IMR-90 (cell line): ENCODE measurements around the gene SGK2. TPM values are rescaled to one million over a fixed set of nuclear protein-coding genes. Genes with fewer than 3 reads are reported as not detected.

ENCODE experiments used
- ATAC-seq: fragments of 200-7000 bp; cut with Tn5 transposase; 2 replicates; pipeline ENCODE4 v1.9.1; 2020; ENCODE audit warnings: low read depth, mild to moderate bottlenecking, moderate library complexity
- BruUV-seq: library from RNA; stranded (reverse); fragments of 400-500 nt; replicated peaks from 2 replicates; lab custom pipeline; 2021; lab: Mats Ljungman, UMichigan
- CTCF ChIA-PET: fragments of 300-600 bp; formaldehyde crosslinking; extraction: SDS; loops from one replicate; lab custom pipeline; 2021; ENCODE audit warnings: antibody characterized with exemption; lab: Yijun Ruan, JAX
- POLR2A ChIA-PET: fragments of 300-600 bp; sonication (Branson Sonifier 250); formaldehyde crosslinking; loops from one replicate; lab custom pipeline; 2022; ENCODE audit warnings: antibody characterized with exemption; ENCODE audit not compliant: unreplicated experiment; lab: Charles Lee
- DNase-seq: peaks from one replicate; pipeline ENCODE4 v3.0.0; 2013
- H2AFZ ChIP-seq: replicated peaks from 2 replicates; pipeline ENCODE3; 2013; ENCODE audit warnings: low read length, mild to moderate bottlenecking; ENCODE audit not compliant: poor library complexity
- H2AK5ac ChIP-seq: 2 replicates; pipeline ENCODE4 v1.6.1; 2013; ENCODE audit warnings: low read depth, low read length, inconsistent platforms
- H2AK9ac ChIP-seq: replicated peaks from 2 replicates; pipeline ENCODE3; 2013; ENCODE audit warnings: mild to moderate bottlenecking, low read depth, low read length, moderate library complexity; ENCODE audit not compliant: poor library complexity
- H2BK120ac ChIP-seq: 2 replicates; pipeline ENCODE4 v1.6.1; 2013; ENCODE audit warnings: low read depth, low read length, inconsistent platforms
- H2BK15ac ChIP-seq: 3 replicates; pipeline ENCODE4 v1.6.1; 2013; ENCODE audit warnings: low read depth, low read length, inconsistent platforms
- H2BK20ac ChIP-seq: 2 replicates; pipeline ENCODE4 v1.6.1; 2013; ENCODE audit warnings: low read depth, mild to moderate bottlenecking, inconsistent platforms, low read length, moderate library complexity
- H2BK5ac ChIP-seq: 2 replicates; pipeline ENCODE4 v1.6.1; 2013; ENCODE audit warnings: mild to moderate bottlenecking, low read depth, low read length, inconsistent platforms; ENCODE audit not compliant: poor library complexity, severe bottlenecking
- H3K14ac ChIP-seq: replicated peaks from 2 replicates; pipeline ENCODE4 v1.6.1; 2013; ENCODE audit warnings: low read depth, low read length, inconsistent platforms
- H3K18ac ChIP-seq: 2 replicates; pipeline ENCODE4 v1.6.1; 2013; ENCODE audit warnings: low read depth, low read length, control low read depth
- H3K23ac ChIP-seq: 2 replicates; pipeline ENCODE4 v1.6.1; 2013; ENCODE audit warnings: low read depth, low read length, inconsistent platforms
- H3K27ac ChIP-seq: 2 replicates; pipeline ENCODE4 v1.5.1; 2013; ENCODE audit warnings: mild to moderate bottlenecking, control low read depth, low read length; ENCODE audit not compliant: insufficient read depth
- H3K27me3 ChIP-seq: 2 replicates; pipeline ENCODE4 v1.6.1; 2013; ENCODE audit warnings: low read length; ENCODE audit not compliant: control insufficient read depth, insufficient read depth
- H3K36me3 ChIP-seq: 2 replicates; pipeline ENCODE4 v1.6.1; 2013; ENCODE audit warnings: low read length, mixed read lengths; ENCODE audit not compliant: control insufficient read depth, insufficient read depth
- H3K4ac ChIP-seq: 2 replicates; pipeline ENCODE4 v1.6.1; 2013; ENCODE audit warnings: low read depth, low read length, inconsistent platforms
- H3K4me1 ChIP-seq: 2 replicates; pipeline ENCODE4 v1.6.1; 2013; ENCODE audit warnings: low read length, mixed read lengths; ENCODE audit not compliant: control insufficient read depth, insufficient read depth
- H3K4me2 ChIP-seq: 2 replicates; pipeline ENCODE4 v1.6.1; 2013; ENCODE audit warnings: low read depth, mild to moderate bottlenecking, control low read depth, low read length, moderate library complexity
- H3K4me3 ChIP-seq: 2 replicates; pipeline ENCODE4 v1.5.1; 2013; ENCODE audit warnings: low read depth, mild to moderate bottlenecking, control low read depth, low read length, moderate library complexity; ENCODE audit not compliant: insufficient read depth
- H3K56ac ChIP-seq: 2 replicates; pipeline ENCODE4 v1.6.1; 2013; ENCODE audit warnings: low read length, inconsistent platforms; ENCODE audit not compliant: insufficient read depth; ENCODE audit errors: extremely low read depth
- H3K79me1 ChIP-seq, 2 experiments: 2 replicates each; pipeline ENCODE4 v1.6.1; 2013; ENCODE audit warnings: low read length in 2 of 2, inconsistent platforms in 1 of 2, low read depth in 1 of 2
- H3K9ac ChIP-seq: 2 replicates; pipeline ENCODE4 v1.6.1; 2013; ENCODE audit warnings: low read depth, low read length, control low read depth
- H3K9me1 ChIP-seq: 2 replicates; pipeline ENCODE4 v1.6.1; 2013; ENCODE audit warnings: low read length, inconsistent platforms; ENCODE audit not compliant: insufficient read depth
- H3K9me3 ChIP-seq: 2 replicates; pipeline ENCODE4 v1.6.1; 2013; ENCODE audit warnings: low read length; ENCODE audit not compliant: control insufficient read depth, insufficient read depth
- H4K20me1 ChIP-seq: 2 replicates; pipeline ENCODE4 v1.6.1; 2013; ENCODE audit warnings: low read length, inconsistent platforms; ENCODE audit not compliant: insufficient read depth
- H4K5ac ChIP-seq: 2 replicates; pipeline ENCODE4 v1.6.1; 2013; ENCODE audit warnings: mild to moderate bottlenecking, low read depth, low read length, control low read depth
- H4K8ac ChIP-seq, 2 experiments: 2 replicates each; pipeline ENCODE4 v1.6.1; 2013; ENCODE audit warnings: low read depth in 2 of 2, low read length in 2 of 2, control low read depth in 1 of 2, inconsistent platforms in 1 of 2
- H4K91ac ChIP-seq: 2 replicates; pipeline ENCODE4 v1.6.1; 2013; ENCODE audit warnings: low read depth, low read length, inconsistent platforms; ENCODE audit not compliant: insufficient read depth
- BHLHE40 ChIP-seq: fragments of 150-350 bp; IDR thresholded peaks from 2 replicates; pipeline ENCODE4 v1.6.1; 2016; ENCODE audit warnings: mild to moderate bottlenecking, low read depth, low read length
- CEBPB ChIP-seq: IDR thresholded peaks from 2 replicates; pipeline ENCODE4 v1.6.1; 2012; ENCODE audit warnings: low read depth, low read length, improper control_type of control experiment
- CHD1 ChIP-seq: IDR thresholded peaks from 2 replicates; pipeline ENCODE4 v1.6.1; 2012; ENCODE audit warnings: low read depth, low read length, improper control_type of control experiment
- CTCF ChIP-seq: conservative IDR thresholded peaks from 2 replicates; pipeline ENCODE4 v1.5.1; 2012; ENCODE audit warnings: mild to moderate bottlenecking, low read depth, low read length, improper control_type of control experiment
- MAFK ChIP-seq: IDR thresholded peaks from 2 replicates; pipeline ENCODE4 v1.6.1; 2012; ENCODE audit warnings: low read depth, low read length, improper control_type of control experiment
- NFE2L2 ChIP-seq: fragments of 150-350 bp; IDR thresholded peaks from 2 replicates; pipeline ENCODE4 v1.6.1; 2016; ENCODE audit warnings: low read depth, mild to moderate bottlenecking, low read length
- RCOR1 ChIP-seq: IDR thresholded peaks from 2 replicates; pipeline ENCODE4 v1.6.1; 2012; ENCODE audit warnings: mild to moderate bottlenecking, low read length, improper control_type of control experiment; ENCODE audit not compliant: insufficient replicate concordance
- RFX5 ChIP-seq: IDR thresholded peaks from 2 replicates; pipeline ENCODE4 v1.8.0; 2012; ENCODE audit warnings: low read depth, mild to moderate bottlenecking, low read length, moderate library complexity
- USF2 ChIP-seq: fragments of 150-350 bp; IDR thresholded peaks from 2 replicates; pipeline ENCODE4 v1.6.1; 2017; ENCODE audit warnings: mild to moderate bottlenecking, antibody characterized with exemption, low read length, low read depth
- WGBS, 2 experiments: methylation state at CpG; one replicate each; pipeline versions ENCODE4 v1.1.5 to v1.1.7; 2013; ENCODE audit warnings: missing lambda C conversion rate in 2 of 2; ENCODE audit not compliant: insufficient read length in 1 of 2; ENCODE audit errors: extremely low coverage in 2 of 2; 5-methylcytosine and 5-hydroxymethylcytosine counted together
- dilution Hi-C: fragments of 300-500 bp; cut with HindIII; formaldehyde crosslinking; loops from one replicate; pipeline ENCODE4 v1.14.3; 2018; ENCODE audit warnings: low sequenced_read_pairs; ENCODE audit not compliant: unreplicated experiment
- in situ Hi-C: fragments of 300-500 bp; cut with MboI; formaldehyde crosslinking; loops from 3 replicates; pipeline ENCODE4 v1.14.3; 2019; ENCODE audit warnings: low sequenced_read_pairs, inconsistent platforms, mixed read lengths
- intact Hi-C: fragments of 100-400 bp; cut with micrococcal nuclease; formaldehyde crosslinking; loops from 2 replicates; pipeline ENCODE4 v1.10.0; 2022
- polyA plus RNA-seq, 3 experiments: library from polyadenylated mRNA; depleted of rRNA; stranded (reverse); fragments of >200 nt; gene quantifications; 2 replicates each; pipeline ENCODE4 v1.2.3, GENCODE V29; 2012; ENCODE audit warnings: low replicate concordance in 1 of 3
- total RNA-seq: library from RNA; depleted of rRNA; stranded (reverse); fragments of >200 nt; gene quantifications from 2 replicates; pipeline ENCODE4 v1.2.3, GENCODE V29; 2012
- TF ChIP-seq, protein P1 (sequence below): fragments of 150-350 bp; IDR thresholded peaks from 2 replicates; pipeline ENCODE4 v1.6.1; 2016; ENCODE audit warnings: low read depth, mild to moderate bottlenecking, low read length, moderate library complexity, borderline replicate concordance

Gene SGK2
- total and polyA plus RNA-seq, 2 of the 4 experiments (the other 2 are of a cell fraction), result under 0.01 to 0.10 TPM

DNA sequence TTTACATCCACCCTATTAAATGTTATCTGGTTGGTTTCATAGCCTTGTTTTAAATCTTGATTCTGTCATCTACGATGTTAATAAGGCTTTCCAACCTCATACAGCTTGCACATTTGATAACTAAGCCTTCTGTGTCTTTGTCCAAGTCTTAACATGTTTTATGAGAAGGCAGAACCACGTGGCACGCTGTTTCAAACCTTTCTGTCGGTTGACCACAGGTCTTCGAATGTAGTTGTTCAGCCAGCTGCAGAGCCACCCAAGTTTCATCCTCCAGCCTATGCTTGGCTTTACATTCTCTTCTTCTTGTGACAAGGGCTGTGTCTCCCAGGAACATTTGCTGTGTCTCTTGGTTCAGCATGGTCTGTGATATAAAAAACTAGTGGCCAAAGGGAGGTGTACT is 15.7 kb upstream of the SGK2 start:
- H3K18ac ChIP-seq, result no peak overlapping the region

More for the DNA sequence above, 15.7 kb upstream of the SGK2 start:
- Histone ChIP-seq H3K4me2 (no peak overlapping the region), H4K8ac (no peak overlapping the region), H3K56ac (no peak overlapping the region), H3K4me3 (no peak overlapping the region), H2AK9ac (no peak overlapping the region), H3K27me3 (no peaks in the 10 kb centered on the region; the same call in 1 of the 2 replicates), H3K14ac (no peak overlapping the region), H2BK120ac (no peak overlapping the region), H4K20me1 (no peaks in the 10 kb centered on the region), H4K5ac (no peak overlapping the region), H3K36me3 (no peaks in the 10 kb centered on the region), H4K91ac (no peak overlapping the region), H3K9me3 (peaks cover 6% of the 10 kb centered on the region), H3K9ac (no peak overlapping the region), H2BK20ac (no peak overlapping the region), H2AFZ (no peak overlapping the region), H3K9me1 (no peaks in the 10 kb centered on the region; the same call in 1 of the 2 replicates), H2BK15ac (no peak overlapping the region), H3K79me1 (no peaks in the 10 kb centered on the region), H3K23ac (no peak overlapping the region), H2AK5ac (no peak overlapping the region), H3K4me1 (no peaks in the 10 kb centered on the region; the same call in 1 of the 2 replicates), H3K4ac (no peak overlapping the region), H2BK5ac (no peak overlapping the region), H3K27ac (no peak overlapping the region)
- dilution Hi-C loops (no loop called here), in situ Hi-C loops (no loop called here), intact Hi-C loops (no loop called here)
- ChIA-PET CTCF (no interaction called here), POLR2A (no interaction called here)
- ATAC-seq (no peak), DNase-seq (no peak)
- BruUV-seq, result no TSS peak
- no CpG with 5 or more reads among the region's 5 CpGs for WGBS, 2 experiments
- TF ChIP-seq USF2, result no peak
- TF ChIP-seq RCOR1, result no peak
- TF ChIP-seq, protein P1, sequence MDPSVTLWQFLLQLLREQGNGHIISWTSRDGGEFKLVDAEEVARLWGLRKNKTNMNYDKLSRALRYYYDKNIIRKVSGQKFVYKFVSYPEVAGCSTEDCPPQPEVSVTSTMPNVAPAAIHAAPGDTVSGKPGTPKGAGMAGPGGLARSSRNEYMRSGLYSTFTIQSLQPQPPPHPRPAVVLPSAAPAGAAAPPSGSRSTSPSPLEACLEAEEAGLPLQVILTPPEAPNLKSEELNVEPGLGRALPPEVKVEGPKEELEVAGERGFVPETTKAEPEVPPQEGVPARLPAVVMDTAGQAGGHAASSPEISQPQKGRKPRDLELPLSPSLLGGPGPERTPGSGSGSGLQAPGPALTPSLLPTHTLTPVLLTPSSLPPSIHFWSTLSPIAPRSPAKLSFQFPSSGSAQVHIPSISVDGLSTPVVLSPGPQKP, result no peak
- TF ChIP-seq BHLHE40, result no peak
- no peak for TF ChIP-seq NFE2L2
- TF ChIP-seq CTCF, result no peak
- no peak for TF ChIP-seq CHD1
- TF ChIP-seq MAFK, result no peak
- no peak for TF ChIP-seq CEBPB
- no peak for TF ChIP-seq RFX5
